ENCODE data around the gene ESF1.

GRCh38 chr20:13671916-13672378 is 112.8 kb downstream of the ESF1 start:
- TF ChIP-seq, protein P1, sequence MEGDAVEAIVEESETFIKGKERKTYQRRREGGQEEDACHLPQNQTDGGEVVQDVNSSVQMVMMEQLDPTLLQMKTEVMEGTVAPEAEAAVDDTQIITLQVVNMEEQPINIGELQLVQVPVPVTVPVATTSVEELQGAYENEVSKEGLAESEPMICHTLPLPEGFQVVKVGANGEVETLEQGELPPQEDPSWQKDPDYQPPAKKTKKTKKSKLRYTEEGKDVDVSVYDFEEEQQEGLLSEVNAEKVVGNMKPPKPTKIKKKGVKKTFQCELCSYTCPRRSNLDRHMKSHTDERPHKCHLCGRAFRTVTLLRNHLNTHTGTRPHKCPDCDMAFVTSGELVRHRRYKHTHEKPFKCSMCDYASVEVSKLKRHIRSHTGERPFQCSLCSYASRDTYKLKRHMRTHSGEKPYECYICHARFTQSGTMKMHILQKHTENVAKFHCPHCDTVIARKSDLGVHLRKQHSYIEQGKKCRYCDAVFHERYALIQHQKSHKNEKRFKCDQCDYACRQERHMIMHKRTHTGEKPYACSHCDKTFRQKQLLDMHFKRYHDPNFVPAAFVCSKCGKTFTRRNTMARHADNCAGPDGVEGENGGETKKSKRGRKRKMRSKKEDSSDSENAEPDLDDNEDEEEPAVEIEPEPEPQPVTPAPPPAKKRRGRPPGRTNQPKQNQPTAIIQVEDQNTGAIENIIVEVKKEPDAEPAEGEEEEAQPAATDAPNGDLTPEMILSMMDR (conservative IDR thresholded peaks at IDR 0.05), result no peak
- no peak for TF ChIP-seq EZH2 (IDR thresholded peaks at IDR 0.05; ENCODE audit: low read depth)
